GM21619 (cell line): ENCODE results near the gene VSIG8.
A peak's percentile ranks its signal among the peaks of the same experiment; 100 is the strongest.

Source experiments
- ATAC-seq: cut with Tn5 transposase; IDR thresholded peaks from one replicate; pipeline ENCODE4 v1.9.1; 2021; ENCODE audit not compliant: unreplicated experiment

VSIG8 gene

DNA sequence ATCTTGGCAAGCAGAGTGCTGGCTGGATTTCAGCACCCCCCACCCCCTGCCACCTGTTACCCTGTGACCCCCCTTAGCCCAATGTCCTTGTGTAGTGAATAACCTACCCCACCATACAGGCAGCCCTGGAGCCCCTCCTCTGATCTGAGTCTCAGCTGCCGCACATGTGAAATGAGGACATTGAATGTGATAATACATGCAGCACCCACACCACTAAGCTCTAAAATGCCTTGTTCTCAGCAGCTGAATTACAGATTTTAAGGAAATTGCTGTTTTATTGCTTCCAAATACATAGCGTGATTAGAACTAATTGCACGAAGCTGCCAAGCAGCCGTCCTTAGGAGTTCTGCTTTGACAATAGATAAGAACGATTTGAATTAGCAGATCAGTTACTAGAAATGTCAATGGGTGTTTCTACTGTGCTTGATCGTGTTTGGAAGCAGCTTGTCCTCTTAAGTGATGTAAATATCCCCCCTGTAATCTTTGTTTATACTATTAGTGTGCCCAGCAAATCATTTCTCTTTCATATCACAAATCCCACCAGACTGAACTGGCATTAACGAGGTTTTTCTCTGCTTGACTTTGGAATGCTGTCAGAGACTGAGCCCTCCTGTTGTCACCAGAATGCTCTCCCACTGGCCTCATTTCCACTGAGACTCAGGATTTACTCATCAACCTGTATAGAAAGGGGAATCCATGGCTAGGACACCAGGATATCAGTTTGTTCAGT is 30.9 kb downstream of the VSIG8 start:
- ATAC-seq: no peak

DNA sequence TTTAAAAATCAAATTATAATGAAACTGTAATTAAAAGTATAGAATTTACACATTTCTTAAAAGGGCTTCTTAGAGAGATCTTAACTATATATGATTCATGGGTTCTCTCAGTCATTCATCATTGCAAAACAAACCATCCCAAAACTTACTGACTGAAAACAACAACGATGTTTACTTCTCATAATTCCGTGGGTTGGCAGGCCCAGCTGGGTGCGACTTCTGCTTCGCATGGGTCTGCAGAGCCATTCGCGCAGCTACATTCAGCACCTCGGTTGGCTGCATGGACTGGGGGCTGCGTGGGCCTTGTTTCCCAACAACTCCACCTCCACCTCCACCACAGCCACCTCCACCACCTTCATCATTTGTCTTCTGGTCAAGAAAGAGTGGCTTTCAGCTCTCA is 31.7 kb downstream of the VSIG8 start:
- ATAC-seq: no peak

DNA sequence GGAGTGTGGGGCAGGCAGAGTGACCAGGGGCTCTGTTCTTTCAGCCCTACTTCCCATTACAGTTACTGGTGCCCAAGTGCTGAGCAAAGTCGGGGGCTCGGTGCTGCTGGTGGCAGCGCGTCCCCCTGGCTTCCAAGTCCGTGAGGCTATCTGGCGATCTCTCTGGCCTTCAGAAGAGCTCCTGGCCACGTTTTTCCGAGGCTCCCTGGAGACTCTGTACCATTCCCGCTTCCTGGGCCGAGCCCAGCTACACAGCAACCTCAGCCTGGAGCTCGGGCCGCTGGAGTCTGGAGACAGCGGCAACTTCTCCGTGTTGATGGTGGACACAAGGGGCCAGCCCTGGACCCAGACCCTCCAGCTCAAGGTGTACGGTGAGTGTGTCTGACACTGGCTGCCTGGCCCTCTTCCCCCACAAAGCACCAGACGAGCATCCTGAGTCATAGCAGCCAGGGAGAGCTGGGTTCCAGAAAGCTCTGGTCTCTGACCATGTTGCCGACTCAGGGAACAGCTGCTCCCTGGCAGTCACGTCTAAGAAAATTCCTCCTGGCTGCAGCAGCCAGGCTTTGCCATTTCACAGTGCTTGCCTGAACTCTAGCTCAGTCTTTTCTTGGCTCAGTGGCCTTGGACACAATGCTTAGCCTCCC is 32.5 kb downstream of the VSIG8 start:
- no peak for ATAC-seq

DNA sequence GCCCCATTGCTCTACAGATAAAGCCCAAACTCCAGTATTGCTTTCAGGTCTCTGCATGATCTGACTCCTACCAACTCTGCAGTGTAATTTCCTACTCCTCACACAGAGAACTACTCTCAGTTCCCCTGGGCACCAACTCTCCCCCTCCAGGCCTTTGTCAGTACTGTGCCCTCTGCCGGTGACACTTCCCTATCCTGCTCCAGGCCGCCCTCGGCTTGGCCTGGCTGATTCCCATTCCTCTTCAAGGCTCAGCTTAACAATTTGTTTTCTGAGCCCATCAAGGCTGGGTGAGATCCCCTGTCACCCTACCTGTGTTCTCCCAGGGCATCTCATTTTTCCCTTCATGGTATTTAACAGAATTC is 33.2 kb downstream of the VSIG8 start:
- ATAC-seq: peak; percentile 70

DNA sequence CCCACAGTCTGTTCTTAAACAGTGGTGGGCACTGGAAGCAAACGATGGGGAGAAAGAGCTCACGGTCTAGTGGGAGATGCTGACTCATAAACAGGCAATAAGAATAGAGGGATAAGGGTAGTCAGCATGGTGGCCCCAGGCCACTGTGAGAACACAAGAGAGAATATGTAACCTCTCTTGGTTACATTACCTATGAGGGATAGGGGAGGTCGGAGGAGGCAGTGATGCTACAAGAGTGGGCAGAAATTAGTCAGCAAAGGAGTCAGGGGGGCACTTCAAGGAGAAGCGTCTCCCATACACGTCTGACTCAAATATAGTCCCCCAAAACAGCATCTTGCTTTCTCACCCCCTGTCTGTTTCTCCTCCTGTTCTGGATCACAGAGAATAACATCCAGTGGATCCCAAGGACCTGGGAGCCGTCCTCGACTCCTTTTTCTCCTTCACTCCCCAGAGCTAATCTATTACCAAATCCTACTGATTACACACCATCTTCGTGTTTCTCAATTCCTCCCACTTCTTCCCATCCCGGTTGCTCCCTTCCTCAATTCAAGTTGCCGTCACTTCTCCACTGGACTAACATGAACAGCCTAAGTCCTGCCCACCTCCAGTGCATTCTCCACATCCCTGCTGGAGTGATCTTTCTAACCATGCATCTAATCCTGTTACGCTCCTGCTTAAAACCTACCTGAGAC is 33.7 kb downstream of the VSIG8 start:
- ATAC-seq: no peak

DNA sequence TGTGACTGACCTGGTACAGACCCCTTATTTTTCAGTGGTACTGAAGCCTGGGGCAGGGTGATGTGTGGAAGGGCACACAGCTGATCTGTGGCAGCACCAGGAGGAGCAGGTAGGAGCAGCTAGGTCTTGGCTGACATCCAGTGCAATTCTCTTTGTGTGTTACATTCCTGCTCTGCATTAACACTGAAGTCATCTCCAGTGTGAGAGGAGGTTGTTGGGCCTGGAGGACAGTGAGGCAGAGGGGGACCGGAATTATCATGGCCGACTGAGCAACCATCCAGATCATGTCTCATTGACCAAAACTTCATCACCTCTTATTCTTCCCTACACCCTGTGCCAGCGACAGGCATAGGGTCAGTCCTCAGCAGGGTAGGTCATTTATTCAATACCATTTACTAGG is 34.3 kb downstream of the VSIG8 start:
- ATAC-seq: no peak

DNA sequence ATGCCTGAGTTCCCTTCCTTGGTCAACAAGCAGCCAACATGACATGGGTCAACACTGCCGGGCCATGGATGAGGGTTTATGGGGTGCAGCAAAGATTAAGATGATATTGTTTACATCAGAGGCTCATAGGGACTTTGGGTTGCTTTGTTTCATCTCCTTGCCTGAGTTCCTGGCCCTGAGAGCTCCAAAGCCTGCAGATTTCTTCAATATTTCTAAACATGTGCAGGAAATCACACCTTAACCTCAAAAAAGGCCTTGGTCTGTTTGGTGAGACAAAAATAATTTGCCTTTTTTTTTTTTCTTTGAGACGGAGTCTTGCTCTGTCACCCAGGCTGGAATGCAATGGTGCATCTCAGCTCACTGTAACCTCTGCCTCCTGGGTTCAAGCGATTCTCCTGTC is 34.9 kb downstream of the VSIG8 start:
- no peak for ATAC-seq

DNA sequence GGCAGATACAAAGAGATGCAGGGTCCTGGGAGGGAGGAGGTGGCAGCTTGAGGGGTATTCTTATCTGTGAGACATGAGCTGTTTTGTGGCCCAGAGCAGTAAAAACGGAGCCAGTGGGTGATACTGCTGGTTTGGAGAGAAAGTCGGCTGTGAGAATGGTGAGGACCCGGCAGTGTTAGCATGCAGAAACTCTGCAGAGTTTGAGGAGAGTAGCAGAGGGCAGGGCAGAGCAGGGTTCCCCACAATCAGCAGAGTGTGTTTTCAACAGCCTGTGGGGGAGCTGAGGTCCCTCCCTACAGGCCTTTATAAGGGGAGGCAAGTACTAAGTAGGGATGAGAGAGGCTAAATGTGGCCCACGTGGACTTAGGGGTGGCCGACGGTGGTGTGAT is 35.4 kb downstream of the VSIG8 start:
- ATAC-seq: no peak

DNA sequence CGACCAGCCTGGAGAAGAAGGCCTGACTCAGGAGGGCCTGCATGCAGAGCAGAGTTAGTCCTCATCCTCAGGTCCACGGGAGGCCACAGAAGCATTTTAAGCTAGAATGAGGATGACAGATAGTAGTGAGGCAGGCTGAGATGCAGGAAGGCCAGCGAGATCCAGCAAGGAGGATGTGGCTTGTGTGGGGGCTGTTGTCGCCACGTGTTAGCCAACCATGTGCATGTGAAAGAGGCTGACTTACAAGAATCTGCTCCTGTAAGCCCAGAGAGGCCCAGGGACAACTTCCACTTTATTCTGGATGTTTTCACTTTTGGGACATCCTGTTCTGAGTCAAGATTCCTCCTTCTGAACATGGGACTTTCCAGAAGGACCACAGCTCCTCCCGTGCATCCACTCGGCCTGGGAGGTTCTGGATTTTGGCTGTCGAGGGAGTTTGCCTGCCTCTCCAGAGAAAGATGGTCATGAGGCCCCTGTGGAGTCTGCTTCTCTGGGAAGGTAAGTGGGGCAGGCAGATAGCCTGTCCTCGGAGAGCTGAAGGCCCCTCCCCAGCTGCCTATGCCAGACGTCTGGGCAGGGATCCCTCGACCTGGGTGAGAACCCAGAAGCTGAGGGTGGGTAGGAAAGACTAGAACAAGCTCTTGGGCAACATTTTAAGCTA is 35.9 kb downstream of the VSIG8 start, which contains the start of gene SLAMF8:
Gene SLAMF8 (plus strand): TSS at position 433 of the 661 bp plus-strand sequence. CDS start 26 bp downstream, at position 459.
- ATAC-seq: peak; percentile 44

DNA sequence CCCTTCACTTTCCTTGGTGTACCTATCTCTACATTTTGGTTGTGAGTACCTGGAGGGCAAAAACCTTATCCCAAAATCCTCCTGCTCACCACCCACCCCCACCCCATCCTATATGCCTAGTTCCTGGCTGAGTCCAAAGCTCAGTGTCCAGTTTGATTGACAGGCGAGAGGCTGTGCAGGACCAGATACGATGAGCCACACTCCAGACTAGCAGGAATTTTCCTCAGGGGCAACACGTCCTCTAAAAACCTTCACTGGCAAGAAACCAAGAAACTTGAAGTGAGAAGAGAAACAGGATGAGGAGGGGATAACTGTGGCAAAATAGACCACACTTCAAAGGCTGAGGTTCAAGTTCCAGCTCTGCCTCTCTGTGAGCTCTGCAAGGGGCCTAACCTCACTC is 36.9 kb downstream of the VSIG8 start:
- ATAC-seq: no peak

DNA sequence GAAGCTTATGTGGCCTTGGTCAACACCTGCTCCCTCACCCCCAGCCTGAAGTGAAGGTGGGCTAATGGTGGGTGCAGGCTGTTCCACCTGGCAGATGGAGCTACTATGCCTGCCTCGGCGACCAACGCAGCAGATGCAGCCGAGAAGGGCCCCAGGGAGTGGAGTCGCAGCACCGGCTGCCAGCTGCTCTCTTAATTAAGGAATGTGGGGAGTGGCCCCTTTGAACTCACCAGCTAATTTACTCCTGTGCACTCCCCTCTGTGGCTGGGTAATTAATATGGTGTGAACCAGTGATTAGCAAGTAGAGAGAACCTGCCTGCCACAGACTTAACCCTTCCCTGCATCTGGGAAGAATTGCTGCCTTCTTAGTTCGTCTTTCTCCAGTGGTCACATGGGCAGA is 39.1 kb downstream of the VSIG8 start:
- no peak for ATAC-seq

DNA sequence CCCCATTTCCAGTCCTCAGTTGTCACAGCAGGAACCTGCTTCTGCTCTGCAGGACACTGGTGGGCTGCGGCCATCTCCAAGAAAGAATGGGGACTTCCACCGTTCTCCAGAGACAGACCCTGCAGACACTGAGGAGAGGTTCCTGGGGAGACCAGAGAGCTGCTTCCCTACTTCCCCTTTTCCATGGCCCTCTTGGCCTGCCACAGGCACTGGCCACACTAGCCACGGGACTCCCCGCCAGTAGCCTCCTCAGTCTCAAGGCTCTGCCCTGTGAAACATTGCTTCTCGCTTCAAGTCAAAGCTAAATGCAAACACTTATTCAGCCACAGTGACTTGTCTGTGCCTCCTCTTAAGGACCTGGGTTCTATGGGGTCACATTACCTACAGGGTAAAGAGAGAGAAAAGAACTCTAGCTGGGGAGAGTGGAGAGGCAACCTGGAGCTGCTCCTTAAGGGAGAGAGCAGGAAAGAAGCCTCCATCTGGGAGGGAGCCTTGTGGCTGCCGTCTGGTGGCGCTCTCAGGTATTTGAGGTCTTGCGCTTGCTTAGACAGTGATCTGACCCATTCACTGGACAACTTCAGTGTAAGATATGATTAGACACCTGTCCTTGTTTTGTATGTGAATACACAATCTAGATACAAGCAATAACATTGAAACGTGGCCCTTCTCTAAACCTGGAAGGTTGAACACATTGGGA is 41.1 kb downstream of the VSIG8 start:
- ATAC-seq: peak; percentile 71

DNA sequence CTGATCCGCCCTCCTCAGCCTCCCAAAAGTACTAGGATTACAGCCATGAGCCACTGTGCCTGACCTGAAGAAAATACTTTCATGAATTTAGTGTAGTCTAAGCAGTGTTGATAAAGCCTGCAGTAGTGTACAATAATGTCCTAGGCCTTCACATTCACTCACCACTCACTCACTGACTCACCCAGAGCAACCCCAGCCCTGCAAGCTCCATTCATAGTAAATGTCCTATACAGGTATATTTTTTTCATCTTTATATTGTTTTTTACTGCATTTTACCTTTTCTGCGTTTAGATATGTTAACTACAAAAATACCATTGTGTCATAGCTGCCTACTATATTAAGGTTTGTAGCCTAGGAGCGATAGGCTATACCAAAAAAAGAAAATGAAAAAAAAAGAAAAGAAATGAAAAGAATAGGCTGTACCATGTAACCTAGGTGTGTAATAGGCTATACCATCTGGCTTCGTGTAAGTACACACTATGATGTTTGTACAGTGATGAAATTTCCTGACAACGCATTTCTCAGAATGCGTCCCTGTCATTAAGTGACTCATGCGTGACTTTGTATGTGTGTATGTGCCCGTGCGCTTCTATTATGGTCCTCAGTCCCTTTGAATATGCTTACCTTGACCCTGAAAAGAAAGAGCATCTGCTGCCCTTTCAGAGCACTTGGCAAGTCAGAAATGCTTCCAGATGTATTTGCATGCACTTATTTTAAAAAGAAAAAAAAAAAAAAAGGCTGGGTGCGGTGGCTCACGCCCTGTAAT is 45.0 kb downstream of the VSIG8 start:
- ATAC-seq: no peak

DNA sequence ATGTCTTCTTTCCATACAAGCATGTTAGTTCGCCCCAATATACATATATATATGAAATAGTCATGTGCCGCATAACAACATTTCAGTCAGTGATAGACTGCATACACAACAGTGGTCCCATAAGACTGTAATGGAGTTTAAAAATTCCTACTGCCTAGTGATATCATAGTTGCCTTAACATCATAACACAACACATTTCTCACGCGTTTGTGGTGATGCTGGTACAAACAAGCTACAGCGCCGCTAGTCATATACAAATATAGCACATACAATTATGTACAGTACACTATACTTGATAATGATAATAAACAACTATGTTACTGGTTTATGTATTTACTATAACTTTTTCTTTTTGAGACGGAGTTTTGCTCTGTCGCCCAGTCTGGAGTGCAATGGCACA is 46.5 kb downstream of the VSIG8 start:
- no peak for ATAC-seq

DNA sequence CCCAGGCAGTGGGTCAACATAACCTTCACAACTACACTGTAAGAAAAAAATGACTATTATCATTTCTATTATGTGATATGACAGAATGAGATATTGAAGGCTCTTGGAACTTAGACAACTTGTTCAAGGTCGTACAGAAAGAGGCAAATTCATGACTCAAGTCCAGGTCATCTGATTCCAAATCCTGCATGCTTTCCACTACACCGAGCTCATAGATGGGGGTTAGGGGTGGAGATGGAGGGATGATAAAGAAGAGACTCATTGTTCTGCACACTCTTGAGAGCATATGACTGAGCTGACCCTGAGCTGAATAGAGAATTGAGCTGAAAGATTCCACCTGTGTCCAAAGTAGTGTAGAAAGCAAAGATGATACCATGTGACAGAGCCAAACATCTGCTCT is 57.5 kb downstream of the VSIG8 start:
- no peak for ATAC-seq
